Right kidney (tissue), 9 donors: ENCODE data around the gene SF3B2.
"Not testable (repeated sequence)": the region's sequence is repeated elsewhere in the genome, so short reads cannot be mapped to it uniquely, and the experiment has no call there.

Source experiments
- DNase-seq: peaks from one replicate; pipeline ENCODE4 v3.0.0-alpha.2; 2016
- long read RNA-seq, 8 donors: transcript quantifications; one replicate each; lab custom pipeline, GENCODE V29; 2026

The SF3B2 gene, protein sequence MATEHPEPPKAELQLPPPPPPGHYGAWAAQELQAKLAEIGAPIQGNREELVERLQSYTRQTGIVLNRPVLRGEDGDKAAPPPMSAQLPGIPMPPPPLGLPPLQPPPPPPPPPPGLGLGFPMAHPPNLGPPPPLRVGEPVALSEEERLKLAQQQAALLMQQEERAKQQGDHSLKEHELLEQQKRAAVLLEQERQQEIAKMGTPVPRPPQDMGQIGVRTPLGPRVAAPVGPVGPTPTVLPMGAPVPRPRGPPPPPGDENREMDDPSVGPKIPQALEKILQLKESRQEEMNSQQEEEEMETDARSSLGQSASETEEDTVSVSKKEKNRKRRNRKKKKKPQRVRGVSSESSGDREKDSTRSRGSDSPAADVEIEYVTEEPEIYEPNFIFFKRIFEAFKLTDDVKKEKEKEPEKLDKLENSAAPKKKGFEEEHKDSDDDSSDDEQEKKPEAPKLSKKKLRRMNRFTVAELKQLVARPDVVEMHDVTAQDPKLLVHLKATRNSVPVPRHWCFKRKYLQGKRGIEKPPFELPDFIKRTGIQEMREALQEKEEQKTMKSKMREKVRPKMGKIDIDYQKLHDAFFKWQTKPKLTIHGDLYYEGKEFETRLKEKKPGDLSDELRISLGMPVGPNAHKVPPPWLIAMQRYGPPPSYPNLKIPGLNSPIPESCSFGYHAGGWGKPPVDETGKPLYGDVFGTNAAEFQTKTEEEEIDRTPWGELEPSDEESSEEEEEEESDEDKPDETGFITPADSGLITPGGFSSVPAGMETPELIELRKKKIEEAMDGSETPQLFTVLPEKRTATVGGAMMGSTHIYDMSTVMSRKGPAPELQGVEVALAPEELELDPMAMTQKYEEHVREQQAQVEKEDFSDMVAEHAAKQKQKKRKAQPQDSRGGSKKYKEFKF
- long read RNA-seq, donor 1, transcript SF3B2-212 (4 exons, 616 nt), result major isoform, 5 of 83 reads
- long read RNA-seq, donor 1, transcript SF3B2-201 (22 exons, 2,903 nt), result major isoform, 5 of 83 reads
- long read RNA-seq, donor 1, partial matches to known transcripts, result 69 of 83 reads
- long read RNA-seq, donor 1, other reads (novel, unspliced or antisense), result 0 of 83 reads
- long read RNA-seq, donor 2, transcript SF3B2-201 (22 exons, 2,903 nt), result major isoform, 5 of 48 reads
- long read RNA-seq, donor 2, partial matches to known transcripts, result 28 of 48 reads
- long read RNA-seq, donor 2, other reads (novel, unspliced or antisense), result 5 of 48 reads
- long read RNA-seq, donor 3, transcript SF3B2-212 (4 exons, 616 nt), result major isoform, 8 of 40 reads
- long read RNA-seq, donor 3, partial matches to known transcripts, result 28 of 40 reads
- long read RNA-seq, donor 3, other reads (novel, unspliced or antisense), result 0 of 40 reads
- long read RNA-seq, donor 4, partial matches to known transcripts, result 91 of 100 reads
- long read RNA-seq, donor 4, other reads (novel, unspliced or antisense), result 0 of 100 reads
- long read RNA-seq, donor 5, transcript SF3B2-201 (22 exons, 2,903 nt), result major isoform, 8 of 69 reads
- long read RNA-seq, donor 5, partial matches to known transcripts, result 55 of 69 reads
- long read RNA-seq, donor 5, other reads (novel, unspliced or antisense), result 0 of 69 reads
- long read RNA-seq, donor 6, transcript SF3B2-212 (4 exons, 616 nt), result major isoform, 6 of 95 reads
- long read RNA-seq, donor 6, transcript SF3B2-201 (22 exons, 2,903 nt), result major isoform, 6 of 95 reads
- long read RNA-seq, donor 6, partial matches to known transcripts, result 80 of 95 reads
- long read RNA-seq, donor 6, other reads (novel, unspliced or antisense), result 0 of 95 reads
- long read RNA-seq, donor 7, partial matches to known transcripts, result 133 of 161 reads
- long read RNA-seq, donor 7, other reads (novel, unspliced or antisense), result 9 of 161 reads
- long read RNA-seq, donor 8, transcript SF3B2-201 (22 exons, 2,903 nt), result major isoform, 7 of 61 reads
- long read RNA-seq, donor 8, partial matches to known transcripts, result 48 of 61 reads
- long read RNA-seq, donor 8, other reads (novel, unspliced or antisense), result 0 of 61 reads

DNA sequence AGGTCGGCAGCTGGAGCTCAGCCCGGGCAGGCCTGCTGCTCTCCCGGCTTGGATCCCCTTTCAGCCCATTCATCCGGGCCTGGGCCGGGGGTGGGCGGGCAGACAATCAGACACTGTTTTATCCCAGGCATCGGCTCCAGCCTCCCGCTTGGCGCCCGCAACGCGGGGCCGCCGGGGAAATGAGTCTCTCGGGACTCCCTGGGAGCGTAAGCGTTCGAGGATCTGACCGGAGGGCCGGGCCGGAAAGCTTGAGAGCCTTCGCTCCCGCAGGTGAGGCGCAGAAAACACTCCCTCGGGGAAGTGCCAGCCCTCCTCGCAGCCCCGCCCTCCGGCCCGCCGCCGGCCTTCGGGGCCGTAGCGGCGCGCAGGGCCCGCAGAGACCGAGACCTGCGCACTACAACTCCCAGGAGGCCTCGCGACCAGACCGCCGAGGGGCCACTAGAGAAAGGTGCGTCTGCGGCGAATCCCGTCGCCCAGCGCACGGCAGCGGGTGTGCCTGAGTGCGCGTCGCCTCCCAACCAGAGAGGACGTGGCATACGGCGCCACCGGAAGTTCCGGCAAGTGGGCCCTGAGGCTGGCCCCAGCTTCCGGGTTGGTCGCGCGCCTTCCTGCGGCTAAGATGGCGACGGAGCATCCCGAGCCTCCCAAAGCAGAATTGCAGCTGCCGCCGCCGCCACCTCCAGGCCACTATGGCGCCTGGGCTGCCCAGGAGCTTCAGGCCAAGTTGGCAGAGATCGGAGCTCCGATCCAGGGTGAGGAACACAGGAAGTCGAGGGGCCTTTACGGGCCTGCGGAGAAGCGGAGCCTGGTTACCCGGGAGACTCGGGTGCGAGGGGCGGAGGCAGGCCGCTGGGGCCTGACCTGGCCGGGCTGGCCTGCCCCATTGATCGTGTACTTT is at the start of gene SF3B2:
Gene SF3B2 (plus strand): TSS at position 599 of the 898 bp plus-strand sequence. CDS start 21 bp downstream, at position 620.
- DNase-seq, result peak; percentile 96

DNA sequence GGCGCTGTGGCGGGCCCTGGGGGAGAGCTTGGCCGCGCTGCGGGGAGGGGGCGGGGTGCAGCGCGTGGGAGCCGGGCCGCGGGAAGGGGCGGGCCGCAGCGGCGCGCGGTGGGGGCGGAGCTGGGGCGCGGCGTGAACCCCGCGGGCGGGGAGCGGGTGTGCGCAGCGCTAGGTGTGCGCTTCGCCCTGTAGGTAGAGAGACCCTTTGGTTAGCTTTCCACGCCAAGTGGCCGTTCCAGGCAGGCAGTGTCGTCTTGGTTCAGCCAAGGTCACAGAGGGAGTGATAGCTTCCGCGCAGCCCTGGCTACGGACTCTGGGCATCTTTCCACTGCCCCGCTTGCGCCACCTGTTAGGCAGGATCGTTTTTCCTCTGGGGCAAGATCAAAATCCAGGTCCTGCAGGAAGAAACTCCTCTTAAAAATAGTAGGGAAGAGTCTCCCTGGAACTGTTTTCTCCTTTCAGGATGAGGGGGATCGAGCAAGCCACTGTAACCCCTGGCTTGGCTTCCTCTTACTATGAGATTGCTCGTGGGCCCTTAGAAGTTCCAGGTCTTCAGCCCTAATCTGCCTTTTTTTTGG is 49.4 kb upstream of the SF3B2 start:
- DNase-seq, result peak; percentile 67

DNA sequence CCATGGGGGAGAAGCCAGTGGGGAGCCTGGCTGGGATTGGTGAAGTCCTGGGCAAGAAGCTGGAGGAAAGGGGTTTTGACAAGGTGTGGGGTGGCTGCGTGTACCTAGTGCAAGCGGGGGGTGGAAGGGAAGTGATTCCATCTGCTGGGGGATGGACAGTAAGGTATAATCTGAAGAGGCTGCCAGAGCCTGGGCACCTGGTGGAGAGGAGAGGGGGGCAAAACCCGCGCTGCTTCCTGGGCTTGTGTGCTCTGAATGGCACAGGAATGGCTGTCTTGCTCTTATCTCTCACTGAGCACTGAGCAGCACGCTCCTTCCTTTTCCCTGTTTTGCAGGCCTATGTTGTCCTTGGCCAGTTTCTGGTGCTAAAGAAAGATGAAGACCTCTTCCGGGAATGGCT is 48.9 kb upstream of the SF3B2 start:
- DNase-seq, result no peak

DNA sequence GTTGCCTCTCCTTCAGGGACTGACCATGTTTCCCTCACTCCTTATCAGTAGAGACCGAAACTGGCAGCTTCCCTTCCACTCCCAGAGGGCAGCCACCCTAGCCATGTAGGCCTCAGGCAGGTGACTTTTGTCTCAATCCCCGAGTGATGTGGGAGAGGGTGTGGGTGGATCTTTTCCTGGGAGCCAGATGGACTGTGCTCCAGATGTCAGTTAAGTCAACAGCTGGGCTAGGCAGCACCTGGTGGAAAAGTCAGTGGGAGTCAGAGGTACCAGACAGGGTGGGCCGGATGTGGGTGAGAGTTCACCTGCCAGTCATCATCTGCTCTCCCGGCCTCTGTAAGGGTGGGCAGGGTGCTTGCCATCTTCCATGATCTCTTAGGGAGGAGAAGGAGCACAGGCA is 48.0 kb upstream of the SF3B2 start:
- no peak for DNase-seq

DNA sequence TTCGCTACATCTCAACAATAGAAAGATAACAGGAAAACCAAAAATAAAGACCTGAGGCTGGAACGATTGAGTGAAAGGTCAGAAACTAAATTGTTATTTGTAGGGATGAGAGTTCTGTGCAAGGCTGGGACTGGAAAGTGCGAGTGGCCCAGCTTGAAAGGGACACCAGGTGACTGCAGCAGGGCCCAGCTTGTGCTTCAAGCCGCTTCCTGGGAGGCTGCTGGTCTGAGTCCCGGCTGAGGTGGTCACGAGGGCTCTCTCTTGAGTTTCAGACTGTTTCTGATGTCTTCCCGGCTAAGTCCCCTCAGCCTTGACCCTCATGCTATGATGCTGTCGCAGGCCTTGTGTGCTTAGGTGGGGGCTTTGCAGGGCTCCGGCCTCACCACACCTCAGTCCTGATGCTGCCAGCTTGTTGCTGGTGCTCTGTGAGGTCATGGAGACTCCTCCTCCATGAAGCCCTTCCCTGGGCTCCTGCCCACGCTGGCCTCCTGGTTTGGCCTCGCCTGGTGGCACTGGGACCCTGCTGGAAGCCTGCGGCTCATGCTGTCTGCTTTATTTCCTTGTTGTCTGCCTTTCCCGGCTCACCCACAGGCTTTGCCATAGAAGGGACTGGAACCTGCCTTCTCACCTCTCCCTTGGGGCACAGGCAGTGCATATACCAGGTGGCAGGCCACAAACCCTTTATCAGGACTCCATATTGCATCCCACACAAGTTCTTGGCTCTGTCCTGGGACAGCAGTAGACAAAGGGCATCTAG is 45.9 kb upstream of the SF3B2 start:
- no peak for DNase-seq

DNA sequence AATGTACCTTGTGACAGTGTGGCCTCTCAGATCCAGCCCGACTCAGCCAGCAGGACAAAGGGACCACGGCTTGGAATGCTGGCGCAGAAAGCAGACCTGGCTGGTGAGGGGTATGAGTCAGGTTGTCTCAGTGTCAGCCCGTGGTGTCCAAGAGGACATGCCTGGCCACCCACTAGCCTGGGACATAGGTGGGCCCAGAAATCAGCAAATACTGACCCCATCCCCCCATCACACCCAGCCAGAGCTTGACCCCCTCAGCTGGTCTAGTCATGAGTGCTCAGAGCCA is 45.3 kb upstream of the SF3B2 start:
- no peak for DNase-seq

DNA sequence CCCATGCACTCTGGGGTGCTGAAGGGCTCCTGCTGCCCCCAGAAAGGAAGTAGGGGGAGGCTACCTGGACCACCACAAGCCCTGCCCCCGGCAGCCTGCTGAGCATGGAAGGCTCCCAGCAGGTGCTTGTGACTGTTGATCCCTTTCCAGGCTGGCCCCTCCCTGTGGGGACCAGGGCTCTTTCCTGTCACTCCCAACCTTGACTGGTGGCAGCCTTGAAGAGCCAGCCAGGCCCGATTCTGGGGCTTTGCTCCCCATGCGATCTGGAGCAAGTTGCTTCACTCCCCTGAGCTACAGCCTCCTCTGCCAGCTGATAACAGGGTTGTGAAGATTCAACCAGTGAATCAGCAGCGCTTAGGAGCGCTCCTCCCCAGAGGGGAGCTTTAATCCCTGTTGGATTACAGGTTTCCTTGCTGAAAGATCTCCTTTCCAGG is 44.9 kb upstream of the SF3B2 start:
- DNase-seq, result no peak

DNA sequence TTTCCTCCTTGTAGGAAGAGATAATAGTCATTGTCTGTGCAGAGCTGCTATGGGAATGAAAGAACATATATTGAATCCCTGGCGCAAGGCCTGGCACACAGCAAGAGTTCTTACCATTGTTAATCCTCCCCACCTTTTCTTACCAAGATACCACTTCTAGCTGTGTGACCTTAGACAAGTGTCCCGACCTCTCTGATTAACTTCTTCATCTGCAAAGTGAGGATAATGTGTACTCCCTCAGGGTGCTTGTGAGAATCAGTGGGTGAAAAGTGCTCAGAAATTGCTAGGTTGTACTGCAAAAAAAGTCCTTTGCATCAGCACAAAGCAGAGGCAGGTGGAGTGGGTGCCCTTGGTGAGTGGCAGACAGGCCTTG is 44.1 kb upstream of the SF3B2 start:
- DNase-seq, result no peak

DNA sequence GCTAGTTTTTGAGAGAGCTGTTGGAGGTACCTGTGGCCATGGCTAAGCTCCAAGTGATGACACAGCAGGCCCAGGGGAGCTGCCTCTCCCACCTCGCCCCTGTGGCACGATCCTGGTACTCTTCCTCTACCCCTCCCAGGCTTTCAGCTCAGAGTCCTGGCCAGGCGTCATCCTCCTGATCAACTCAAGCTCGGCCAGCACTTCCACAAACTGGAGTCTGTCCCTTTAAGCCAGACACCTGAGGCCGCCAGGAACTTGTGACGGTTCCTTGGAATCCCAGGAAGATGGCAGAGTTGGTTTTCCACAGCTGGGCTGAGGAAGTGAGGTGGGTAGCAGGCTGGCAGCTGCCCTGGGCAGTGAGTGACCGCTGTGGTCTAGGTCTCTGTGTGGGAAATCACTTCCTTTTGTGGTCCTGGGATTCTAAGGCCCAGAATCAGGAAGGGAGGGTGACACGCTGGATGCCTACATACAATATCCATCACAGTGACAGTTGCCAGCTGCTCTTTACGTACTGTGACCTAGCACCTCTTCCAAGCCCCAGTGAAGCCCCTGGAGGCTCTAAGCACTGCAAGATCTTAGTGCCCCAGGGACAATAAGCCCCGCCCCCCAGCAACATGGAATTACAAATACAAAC is 43.6 kb upstream of the SF3B2 start:
- no peak for DNase-seq

DNA sequence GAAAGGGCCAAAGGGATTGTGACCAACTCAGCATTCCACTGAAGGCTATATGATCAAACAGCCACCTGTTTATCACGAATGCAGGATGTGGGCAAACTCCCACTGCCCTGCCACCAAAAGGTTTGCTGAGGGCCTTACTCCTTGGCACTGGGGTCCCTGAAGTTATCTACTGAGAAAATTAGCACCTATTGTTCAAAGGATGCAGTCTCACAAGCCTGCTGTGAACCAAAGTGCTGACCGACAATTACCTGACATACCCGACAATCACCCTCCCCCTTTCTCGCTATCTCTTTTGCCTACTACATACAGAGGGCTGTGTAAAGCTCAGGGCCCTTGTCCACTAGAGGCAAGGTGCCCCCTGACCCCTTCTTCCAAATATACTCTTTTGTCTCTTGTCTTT is 42.1 kb upstream of the SF3B2 start:
- DNase-seq, result not testable (repeated sequence)

DNA sequence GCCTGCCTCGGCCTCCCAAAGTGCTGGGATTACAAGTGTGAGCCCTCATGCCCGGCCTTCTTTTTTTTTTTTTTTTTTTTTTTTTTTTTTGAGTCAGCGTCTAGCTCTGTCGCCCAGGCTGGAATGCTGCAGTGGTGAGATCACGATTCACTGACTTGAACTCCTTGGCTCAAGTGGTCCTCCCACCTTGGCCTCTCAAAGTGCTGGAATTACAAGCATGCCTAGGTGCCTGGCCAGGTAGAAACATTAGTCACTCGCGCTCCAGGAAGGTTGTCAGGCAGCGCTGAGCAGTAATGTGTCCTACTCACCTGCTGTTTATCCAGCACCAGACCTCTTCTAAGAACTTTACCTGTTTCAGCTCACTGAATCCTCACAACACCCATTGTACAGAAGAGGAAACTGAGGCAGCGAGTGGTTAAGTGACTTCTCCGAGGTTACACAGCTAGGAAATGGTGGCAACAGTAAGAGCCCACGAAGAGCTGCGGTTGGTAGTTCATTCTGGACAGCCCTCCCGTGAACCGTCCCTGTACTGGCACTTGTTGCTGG is 40.9 kb upstream of the SF3B2 start:
- no peak for DNase-seq

DNA sequence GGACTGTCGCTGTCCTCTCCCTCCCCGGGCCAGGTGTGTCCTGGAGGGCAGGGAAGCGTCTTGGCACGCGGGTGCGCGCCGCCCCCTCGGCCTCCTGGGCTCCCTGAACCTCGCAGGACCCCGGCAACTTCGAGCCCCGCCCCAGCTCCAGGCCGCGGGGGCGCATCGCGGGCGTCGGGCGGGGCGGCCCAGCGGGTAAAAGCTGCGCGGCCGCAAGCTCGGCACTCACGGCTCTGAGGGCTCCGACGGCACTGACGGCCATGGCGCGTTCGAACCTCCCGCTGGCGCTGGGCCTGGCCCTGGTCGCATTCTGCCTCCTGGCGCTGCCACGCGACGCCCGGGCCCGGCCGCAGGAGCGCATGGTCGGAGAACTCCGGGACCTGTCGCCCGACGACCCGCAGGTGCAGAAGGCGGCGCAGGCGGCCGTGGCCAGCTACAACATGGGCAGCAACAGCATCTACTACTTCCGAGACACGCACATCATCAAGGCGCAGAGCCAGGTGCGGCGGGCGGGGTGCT is 40.3 kb upstream of the SF3B2 start, which contains the start of gene CST6:
Gene CST6 (plus strand): TSS at position 224 of the 519 bp plus-strand sequence. CDS start 37 bp downstream, at position 261.
- DNase-seq, result peak; percentile 43

DNA sequence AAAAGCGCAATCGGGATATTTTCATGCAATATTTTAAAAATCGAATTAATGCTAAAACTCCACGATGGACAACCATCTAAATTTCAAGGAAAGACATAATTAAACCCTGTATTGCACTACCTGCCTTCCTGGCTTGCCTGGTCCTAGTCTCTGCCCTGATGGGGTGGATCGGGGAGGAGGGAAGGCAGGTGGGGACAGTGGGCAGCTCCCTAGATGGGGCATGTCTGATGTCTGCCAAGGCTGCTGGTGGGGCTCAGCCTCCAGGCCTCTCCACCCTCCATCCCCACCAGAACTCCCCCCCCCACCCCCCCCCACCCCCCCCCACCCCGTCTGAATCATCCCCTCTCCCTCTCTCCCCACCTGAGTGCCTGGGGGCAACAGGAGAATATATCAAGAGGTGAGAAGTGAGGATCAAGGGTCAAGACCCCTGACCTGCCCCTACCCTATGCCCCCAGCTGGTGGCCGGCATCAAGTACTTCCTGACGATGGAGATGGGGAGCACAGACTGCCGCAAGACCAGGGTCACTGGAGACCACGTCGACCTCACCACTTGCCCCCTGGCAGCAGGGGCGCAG is 39.7 kb upstream of the SF3B2 start:
- DNase-seq, result no peak

DNA sequence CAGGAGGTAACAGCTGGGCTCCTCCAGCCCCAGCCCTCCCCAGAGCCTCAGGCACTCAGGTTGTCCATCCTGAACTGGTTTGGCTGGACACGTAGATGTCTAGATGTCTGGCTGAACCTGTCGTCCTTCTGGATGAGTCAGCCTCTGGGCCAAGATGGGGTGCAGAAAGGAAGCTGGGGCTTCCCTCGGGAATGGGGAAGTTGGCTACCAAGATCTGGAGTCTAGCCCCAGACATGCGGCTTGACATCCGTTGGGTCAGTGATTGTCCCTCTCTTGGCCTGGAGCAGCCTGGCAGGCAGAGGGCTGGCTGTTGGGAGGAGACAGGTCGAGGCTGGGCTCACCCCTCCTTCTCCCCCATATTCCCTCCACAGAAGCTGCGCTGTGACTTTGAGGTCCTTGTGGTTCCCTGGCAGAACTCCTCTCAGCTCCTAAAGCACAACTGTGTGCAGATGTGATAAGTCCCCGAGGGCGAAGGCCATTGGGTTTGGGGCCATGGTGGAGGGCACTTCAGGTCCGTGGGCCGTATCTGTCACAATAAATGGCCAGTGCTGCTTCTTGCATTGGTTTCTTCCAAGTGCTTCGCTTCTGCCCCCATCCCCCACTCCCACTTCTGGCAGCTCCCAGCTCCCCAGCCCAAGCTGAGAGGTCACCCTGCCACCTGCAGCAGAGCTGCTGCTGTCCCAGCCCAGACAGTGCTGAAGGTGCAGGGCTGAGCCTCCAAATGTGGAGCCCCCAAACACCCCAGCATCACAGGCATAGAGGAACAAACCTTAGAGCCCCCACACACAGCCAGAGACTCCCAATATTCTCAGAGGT is 39.0 kb upstream of the SF3B2 start:
- no peak for DNase-seq

DNA sequence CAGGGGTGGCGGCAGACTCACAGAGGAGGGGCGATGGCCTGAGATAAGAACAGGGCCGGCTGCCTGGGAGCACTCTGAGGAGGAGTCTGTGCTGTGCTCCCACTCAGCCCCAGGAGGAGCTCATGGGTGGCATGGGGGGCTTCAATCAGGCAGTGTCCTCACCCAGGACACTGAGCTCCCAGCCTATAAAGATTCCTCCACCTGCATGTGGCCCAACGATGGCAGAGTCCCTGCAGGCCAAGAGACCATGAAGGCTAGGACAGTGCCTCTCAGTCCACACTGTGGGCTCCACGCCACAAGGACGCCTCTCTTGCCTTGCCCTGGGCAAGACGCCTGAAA is 38.4 kb upstream of the SF3B2 start:
- DNase-seq, result no peak

DNA sequence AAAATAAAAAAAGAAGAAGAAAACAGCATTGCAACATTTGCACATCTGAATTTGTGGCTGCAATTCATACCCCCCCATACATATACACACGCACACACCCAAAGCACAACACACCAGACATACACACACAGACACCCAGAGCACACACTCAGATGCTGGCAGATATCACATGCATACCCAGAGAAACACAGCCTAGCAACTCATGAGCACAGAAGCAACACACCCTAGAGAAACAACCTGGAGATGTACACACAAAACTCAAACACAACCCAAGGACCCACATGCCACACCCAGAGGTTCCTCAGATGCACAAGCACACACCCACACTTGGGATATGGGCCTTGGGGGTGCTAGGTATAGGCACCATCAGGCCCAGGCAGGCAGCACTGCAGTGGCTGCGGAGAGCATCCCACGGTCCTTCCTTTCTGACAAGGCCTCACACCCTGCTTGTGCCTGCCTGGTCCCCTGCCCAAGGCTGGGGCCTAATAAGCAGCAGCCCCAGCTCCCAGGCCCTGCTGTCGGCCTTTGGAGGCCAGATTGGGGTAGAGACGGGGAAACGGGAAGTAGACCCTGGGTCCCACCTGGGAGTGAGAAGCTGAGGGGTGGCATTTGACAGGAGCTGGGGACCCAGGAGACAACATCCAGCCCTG is 37.2 kb upstream of the SF3B2 start:
- no peak for DNase-seq
